ENCODE data around the gene CEBPG. TPM values are rescaled to one million over a fixed set of nuclear protein-coding genes. Genes with fewer than 3 reads are reported as not detected.

The CEBPG gene
- total RNA-seq, 1 donor from 2014 or later = 31.3 TPM

DNA sequence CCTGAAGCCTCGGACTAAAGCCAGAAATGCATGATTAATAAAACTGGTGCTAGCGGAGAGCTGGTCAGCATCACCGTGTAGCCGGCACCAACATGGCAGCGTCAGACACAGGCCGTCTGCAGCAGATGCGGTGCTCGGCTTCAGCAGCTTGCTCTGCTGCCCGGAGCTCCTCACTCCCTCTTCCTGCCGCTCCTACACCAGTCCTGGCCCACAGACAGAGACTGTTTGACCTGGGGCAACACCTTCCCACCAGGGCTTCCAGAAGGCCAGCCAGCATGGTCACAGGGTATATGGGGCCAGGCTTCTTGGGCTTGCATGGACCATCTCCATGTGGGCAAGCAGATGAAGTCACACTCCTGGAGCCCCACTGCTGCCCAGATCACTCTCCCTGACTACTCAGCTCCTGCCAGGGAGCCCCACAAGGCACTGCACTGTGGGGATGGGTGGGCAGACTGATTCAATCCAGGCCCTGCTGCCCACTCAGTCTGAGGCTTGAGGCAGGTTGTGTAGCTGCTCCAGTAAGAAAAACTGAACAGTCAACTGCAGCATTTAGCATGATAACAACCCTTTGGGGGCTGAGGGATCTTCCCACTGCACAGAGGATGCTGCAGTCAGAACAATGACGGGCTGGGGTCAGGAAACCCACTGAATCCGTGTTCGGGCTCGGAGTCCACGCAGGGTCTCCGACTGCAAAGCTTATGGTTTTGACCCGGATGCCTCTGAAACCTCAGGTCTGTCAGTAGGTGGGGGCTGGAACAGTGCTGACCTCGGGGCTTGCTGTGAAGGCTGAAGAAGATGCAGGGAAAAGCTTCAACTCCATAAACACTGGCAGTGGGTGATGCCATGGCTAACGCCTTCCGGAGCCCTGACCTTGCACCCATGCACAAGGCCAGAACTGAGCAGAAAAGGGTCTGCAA, 45.6 kb downstream of the CEBPG start:
- no peak for DNase-seq (ENCODE audit: low spot score)

- no peak for DNase-seq (ENCODE audit: low spot score)
Observed at GRCh38 chr19:33419788-33420130, 46.2 kb downstream of the CEBPG start.

DNA sequence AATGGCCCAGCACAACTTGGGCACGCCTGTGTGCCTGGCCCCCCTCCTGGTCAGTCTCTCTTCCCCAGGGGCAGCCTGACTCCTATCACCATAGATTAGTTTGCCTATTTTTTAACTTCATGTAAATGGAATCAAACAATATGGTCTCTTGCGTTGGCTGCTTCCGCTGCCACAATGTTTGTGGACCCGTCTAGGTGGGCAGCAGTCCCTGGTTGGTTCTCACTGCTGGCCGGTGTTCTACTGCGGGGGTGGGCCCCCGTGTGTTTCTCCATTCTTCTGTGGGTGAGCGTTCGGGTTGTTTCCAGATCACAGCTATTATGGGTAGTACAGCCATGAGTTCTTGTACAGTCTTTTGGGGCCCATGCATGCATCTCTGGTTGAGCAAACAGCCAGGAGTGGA, 47.3 kb downstream of the CEBPG start:
- DNase-seq (ENCODE audit: low spot score) = no peak

- no peak for DNase-seq (ENCODE audit: low spot score)
Observed at GRCh38 chr19:33421368-33421767, 47.9 kb downstream of the CEBPG start.

DNA sequence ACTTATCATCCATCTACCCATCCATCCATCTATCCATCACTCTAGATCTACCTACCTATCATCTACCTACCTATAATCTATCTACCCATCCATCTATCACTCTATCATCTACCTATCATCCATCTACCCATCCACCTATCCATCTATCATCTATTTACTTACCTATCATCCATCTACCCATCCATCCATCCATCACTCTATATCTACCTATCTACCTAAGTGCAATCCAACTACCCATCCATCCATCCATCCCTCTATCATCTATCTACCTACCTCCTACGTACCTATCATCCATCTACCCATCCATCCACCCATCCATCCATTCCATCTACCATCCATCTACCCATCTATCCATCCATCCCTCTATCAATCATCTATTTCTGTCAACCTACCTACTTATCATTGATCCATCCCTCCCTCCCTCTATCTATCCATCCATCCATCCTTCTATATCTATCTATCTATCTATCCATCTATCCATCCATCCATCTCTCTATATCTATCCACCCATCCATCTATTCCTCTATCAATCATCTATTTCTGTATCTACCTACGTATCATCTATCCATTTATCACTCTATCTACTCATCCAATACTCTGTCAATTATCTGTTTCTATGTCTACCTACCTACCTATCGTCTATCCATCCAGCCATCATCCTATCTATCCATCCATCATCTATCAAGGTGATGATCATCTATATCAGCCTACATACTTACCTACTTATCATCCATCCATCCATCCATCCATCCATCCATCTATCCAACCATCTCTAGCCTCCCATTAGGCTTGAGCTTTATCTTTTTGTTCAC, 49.1 kb downstream of the CEBPG start:
- DNase-seq (ENCODE audit: low spot score) = no peak

- DNase-seq (ENCODE audit: low spot score) = no peak
Observed at GRCh38 chr19:33424181-33424580, 50.7 kb downstream of the CEBPG start.

DNA sequence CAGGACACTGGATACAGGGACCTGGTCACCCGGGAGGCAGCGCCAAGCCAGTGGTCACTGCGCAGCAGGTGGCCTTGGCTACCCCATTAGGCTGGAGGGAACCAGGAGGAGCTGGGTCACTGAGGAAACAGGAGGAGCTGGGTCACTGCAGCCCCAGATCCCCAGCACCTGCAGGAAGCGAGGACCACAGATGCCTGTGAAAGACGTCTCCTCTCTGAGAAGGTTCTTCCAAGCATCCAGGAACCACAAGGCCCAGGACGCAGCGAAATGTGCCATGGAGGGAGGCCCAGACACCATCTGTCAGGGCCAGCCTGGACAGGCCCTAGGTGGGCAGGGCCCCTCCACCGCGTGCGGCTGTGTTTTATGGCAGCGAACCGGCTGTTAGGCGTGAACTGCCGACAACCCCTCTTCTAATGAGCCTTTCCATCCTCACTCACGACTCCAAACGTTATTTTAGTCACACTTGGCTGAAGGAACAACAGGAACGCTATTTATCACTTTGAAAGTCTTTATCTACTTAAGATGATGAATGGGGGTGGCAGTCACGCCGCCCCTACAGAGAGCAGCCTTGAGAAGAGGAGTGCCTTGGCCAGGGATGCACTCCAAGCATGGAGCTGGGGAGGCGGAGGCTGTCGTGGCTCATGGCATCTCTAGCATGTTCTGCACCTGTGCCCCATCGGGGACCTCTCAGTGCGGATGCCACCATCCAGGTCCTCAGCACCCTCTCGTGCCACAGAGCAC, 53.3 kb downstream of the CEBPG start:
- no peak for DNase-seq (ENCODE audit: low spot score)

DNA sequence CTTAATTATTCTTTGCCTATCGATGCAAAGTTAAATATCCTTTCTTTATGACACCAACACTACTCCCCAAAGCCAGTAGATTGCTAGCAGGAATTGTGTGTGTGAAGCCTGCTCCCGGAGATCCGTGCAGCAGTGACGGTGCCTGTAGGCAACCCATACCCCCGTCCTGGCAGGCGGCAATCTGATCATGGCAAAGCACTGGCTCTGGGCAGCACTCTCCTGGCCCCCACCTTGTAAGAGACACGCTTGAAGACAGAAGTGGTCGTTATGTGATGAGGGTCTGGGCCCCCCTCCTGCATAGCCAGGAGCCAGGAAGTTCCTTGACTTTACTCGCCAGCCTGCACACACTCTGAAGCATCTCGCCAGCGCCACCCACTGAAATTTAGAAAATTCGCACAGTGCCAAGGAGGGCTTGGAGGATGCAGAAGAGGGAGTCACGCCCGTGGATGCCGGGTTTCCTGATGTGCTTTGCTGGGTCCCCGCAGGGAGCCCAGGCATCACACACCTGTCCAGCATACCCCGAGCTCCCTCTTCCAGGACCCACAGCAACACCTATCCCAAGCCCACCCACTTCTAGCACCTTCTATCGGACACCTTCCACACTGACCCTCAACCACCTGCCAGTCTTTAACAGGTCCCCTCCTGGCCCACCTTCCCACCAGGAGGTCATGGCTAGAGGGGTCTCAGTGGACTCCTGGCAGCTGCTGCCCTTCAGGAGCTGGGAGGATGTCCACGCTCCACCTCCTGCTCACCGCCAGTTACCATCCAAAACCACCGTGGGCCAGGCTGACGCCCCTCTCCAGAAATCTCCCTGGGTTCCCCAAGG, 54.5 kb downstream of the CEBPG start:
- DNase-seq (ENCODE audit: low spot score) = no peak

DNA sequence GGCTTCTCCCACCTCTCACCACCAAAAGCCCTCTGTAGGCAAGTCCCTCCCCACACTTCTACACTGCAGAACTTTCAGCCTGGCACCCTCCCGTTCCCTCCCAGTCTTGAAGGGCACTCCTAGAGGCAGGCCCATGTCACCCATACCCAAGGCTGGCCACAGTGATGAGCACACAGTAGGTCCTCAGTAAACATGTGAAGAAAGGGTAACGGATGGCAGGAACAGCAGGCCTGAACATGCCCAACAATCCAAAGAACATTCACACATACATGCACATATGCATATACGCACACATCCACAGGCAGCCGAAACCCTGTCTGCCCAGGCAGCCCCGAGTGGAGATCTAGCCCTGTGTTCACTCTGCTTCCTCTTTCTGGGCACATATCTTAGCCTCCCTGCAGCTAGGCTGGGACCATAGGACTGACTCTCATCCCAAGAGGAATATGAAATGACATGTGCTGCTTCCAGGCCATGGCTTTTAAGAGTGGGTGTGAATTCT, 55.2 kb downstream of the CEBPG start:
- DNase-seq (ENCODE audit: low spot score) = no peak

GRCh38 chr19:33429891-33430673, 56.6 kb downstream of the CEBPG start:
- no peak for DNase-seq (ENCODE audit: low spot score)

DNA sequence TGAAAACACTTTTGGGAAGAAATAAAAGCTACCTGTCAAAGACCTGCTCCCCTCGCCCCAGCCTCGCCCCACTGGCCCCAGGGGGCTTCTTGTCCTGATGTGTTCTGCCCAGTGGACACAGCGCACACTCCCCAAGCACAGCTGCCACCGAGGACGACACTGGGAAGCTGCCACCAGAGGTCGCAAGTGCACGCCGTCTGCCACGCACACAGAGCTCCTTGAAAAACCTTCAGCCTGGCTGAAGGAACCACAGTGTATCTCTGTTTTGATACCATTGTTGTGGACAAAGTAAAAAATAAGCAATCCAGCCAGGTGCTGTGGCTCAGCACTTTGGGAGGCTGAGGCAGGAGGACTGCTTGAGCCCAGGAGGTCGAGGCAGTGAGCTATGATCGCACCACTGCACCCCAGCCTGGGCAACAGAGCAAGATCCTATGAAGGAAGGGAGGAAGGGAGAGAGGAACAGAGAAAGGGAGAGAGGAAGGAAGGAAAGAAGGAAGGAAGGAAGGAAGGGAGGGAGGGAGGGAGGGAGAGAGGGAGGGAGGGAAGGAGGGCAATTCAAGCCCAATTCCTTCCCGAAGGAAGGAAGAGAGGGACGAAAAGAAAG, 57.3 kb downstream of the CEBPG start:
- peak; percentile 80 for DNase-seq (ENCODE audit: low spot score)

- no peak for DNase-seq (ENCODE audit: low spot score)
Observed at GRCh38 chr19:33432015-33432414, 58.5 kb downstream of the CEBPG start.

Other genes starting within 250 kb of the CEBPG start
- not detected for gene WDR88, start 241.6 kb upstream of the CEBPG start, total RNA-seq
- 15.0 TPM for gene LRP3, start 179.4 kb upstream of the CEBPG start, total RNA-seq
- gene SLC7A10, start 147.9 kb upstream of the CEBPG start, total RNA-seq = not detected
- 34.1 TPM for gene CEBPA, start 71.2 kb upstream of the CEBPG start, total RNA-seq
- gene PEPD, start 148.1 kb downstream of the CEBPG start, total RNA-seq = 86.6 TPM
- 0.89 TPM for gene CHST8, start 248.2 kb downstream of the CEBPG start, total RNA-seq